K562 (cell line): Measurements from ENCODE around the gene FUT4. TPM values are rescaled to one million over a fixed set of nuclear protein-coding genes. Genes with fewer than 3 reads are reported as not detected.

Experiments
- ATF3 ChIP-seq, 2 experiments: fragments of 450-650 bp in 1 of 2; sonication (generic) in 1 of 2; formaldehyde crosslinking in 1 of 2; IDR thresholded peaks in 1 of 2; conservative IDR thresholded peaks in 1 of 2; 2 replicates each; pipeline versions ENCODE4 v1.6.1 to v1.8.1; 2016 to 2023; ENCODE audit warnings: mild to moderate bottlenecking in 2 of 2, moderate library complexity in 2 of 2, inconsistent platforms in 1 of 2, missing genetic modification reagents in 1 of 2
- CHD4 ChIP-seq: fragments of 200-600 bp; sonication (generic); IDR thresholded peaks from 3 replicates; pipeline ENCODE4 v1.6.1; 2012; ENCODE audit warnings: low read depth, mild to moderate bottlenecking, mixed read lengths, low read length, inconsistent platforms; ENCODE audit not compliant: insufficient read depth, insufficient replicate concordance, poor library complexity, severe bottlenecking
- MEF2A ChIP-seq: IDR thresholded peaks from 2 replicates; pipeline ENCODE4 v1.6.1; 2011; ENCODE audit warnings: low read depth, mild to moderate bottlenecking, low read length, moderate library complexity; ENCODE audit not compliant: control insufficient read depth
- RAD21 ChIP-seq, 2 experiments: fragments of 250-450 bp in 1 of 2; fragments of 450-650 bp in 1 of 2; sonication (Bioruptor Pico) in 1 of 2; formaldehyde crosslinking in 1 of 2; IDR thresholded peaks in 1 of 2; conservative IDR thresholded peaks in 1 of 2; 2 replicates each; pipeline versions ENCODE4 v1.4.0 to v1.8.0; 2020 to 2022; ENCODE audit warnings: mild to moderate bottlenecking in 2 of 2, moderate library complexity in 1 of 2
- REST ChIP-seq, 2 experiments: fragments of 450-650 bp; formaldehyde crosslinking in 1 of 2; IDR thresholded peaks; 2 replicates each; pipeline versions ENCODE4 v1.4.0 to v1.6.1; 2014 to 2020; ENCODE audit warnings: mild to moderate bottlenecking in 2 of 2, borderline replicate concordance in 1 of 2, low read depth in 1 of 2
- polyA plus RNA-seq, 8 experiments: library from polyadenylated mRNA; depleted of rRNA in 4 of 8; stranded (reverse) in 5 of 8; unstranded in 3 of 8; fragments of >200 nt; fragmentation: Nextera tagmentation in 2 of 8; fragmentation: Illumina TruSeq in 1 of 8; extraction: Ambion mirVana in 2 of 8; extraction: Trizol in 1 of 8; gene quantifications; 2 replicates each; pipeline versions ENCODE4 v1.2.1 to v1.2.3, GENCODE V29; 2011 to 2014; ENCODE audit warnings: inconsistent platforms in 1 of 8, missing spikeins in 1 of 8
- total RNA-seq, 7 experiments: library from RNA; depleted of rRNA in 6 of 7; stranded (reverse); fragments of >200 nt in 6 of 7; fragmentation: Illumina TruSeq in 2 of 7; extraction: Trizol in 2 of 7; gene quantifications; 2 replicates each; pipeline versions ENCODE4 v1.2.1 to v1.2.3, GENCODE V29; 2011 to 2021; ENCODE audit warnings: low replicate concordance in 1 of 7

FUT4 gene
- total and polyA plus RNA-seq, 9 of the 15 experiments (the other 6 are each of a cell fraction or from before 2014, with no cell fraction given), result 1.1 to 8.9 (median 5.5) TPM

GRCh38 chr11:94563176-94563847 lies 19.6 kb downstream of the FUT4 start (continued):
- peak; percentile 27; the same call in 1 of the 2 replicates for TF ChIP-seq REST (IDR thresholded peaks at IDR 0.05; ENCODE audit: borderline replicate concordance)
- TF ChIP-seq REST (CRISPR knock-in tag; IDR thresholded peaks at IDR 0.05; ENCODE audit: low read depth), result no peak
- peak; percentile 59 for TF ChIP-seq ATF3 (IDR thresholded peaks at IDR 0.05)
- no peak for TF ChIP-seq ATF3 (CRISPR knock-in tag; conservative IDR thresholded peaks at IDR 0.05)
- TF ChIP-seq RAD21 (CRISPR knock-in tag; conservative IDR thresholded peaks at IDR 0.05 in 1 of 2, IDR thresholded peaks at IDR 0.05 in 1 of 2), result peak; percentile 64 to 80
- peak; percentile 96 for TF ChIP-seq MEF2A
- no peak for TF ChIP-seq CHD4
